Fibroblast of skin of right quadriceps (primary cell): ENCODE data around the gene H2BK1.

Source experiments
- DNase-seq: peaks from one replicate; pipeline ENCODE4 v3.0.0-alpha.2; 2013

Gene H2BK1

GRCh38 chr7:151198945-151199848 lies 11.1 kb downstream of the H2BK1 start:
- no peak for DNase-seq

- no peak for DNase-seq
Observed at GRCh38 chr7:151197932-151198331, 12.4 kb downstream of the H2BK1 start.

- DNase-seq, result no peak
Observed at GRCh38 chr7:151195616-151196450, 14.5 kb downstream of the H2BK1 start.

GRCh38 chr7:151194188-151194587 lies 16.1 kb downstream of the H2BK1 start:
- no peak for DNase-seq

GRCh38 chr7:151193203-151193978 lies 16.9 kb downstream of the H2BK1 start:
- DNase-seq, result no peak

DNA sequence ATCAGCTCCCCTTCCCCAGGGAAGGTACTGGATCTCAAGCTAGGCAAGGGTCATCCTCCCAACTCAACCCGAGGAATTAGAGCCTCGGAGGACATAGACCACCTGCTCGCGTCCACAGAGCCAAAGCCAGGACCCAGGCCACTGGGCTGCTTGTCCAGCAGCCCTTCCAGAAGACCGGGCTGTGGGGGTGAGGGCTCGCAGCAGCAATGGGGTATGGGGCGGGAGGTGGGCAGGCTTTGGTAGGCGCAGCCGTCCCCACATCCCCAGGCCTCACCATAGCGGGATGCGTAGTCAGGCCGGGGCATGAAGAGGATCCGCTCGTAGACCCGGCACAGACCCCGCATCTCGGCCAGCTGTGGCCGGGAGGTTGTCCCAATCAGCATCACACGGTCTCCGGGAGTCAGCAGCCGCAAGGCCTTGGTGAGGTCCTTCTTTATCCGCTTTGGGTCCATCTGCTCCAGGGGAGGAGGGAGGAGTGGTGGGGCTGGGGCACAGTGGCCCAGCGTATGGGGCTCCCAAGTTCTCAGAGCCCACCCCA lies 18.2 kb downstream of the H2BK1 start:
- no peak for DNase-seq

DNA sequence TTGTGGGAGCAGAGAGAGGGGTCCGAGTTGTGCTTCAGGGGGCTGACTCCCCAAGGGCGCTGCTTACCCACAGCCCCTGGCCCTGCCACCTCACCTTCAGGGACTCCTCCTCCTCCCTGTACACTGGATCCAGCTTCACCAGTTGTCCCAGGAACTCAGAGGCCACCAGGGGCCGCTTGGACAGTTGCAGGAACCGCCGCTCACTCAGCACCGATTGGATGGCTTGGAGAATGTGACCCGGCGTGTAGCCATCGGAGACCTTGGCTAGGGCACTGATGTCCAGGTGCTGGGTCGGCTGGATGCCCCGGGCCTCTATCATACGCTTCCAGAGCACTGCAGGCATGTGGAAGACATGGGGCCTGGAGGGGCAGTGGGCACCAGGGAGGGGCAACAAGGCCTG lies 18.7 kb downstream of the H2BK1 start:
- no peak for DNase-seq

DNA sequence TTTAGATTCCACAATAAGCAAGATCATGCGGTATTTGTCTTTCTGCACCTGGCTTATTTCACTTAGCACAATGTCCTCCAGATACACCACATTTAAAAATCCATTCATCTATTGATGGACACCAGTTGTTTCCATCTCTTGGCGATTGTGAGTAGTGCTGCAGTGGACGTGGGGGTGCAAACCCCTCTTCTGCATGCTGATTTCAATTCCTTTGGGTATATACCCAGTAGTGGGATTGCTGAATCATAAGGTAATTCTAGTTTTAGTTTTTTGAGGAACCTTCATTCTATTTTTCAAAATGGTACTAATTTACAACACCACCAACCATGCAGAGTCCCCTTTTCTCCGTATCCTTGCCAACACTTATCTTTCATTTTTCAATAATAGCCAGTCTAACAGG lies 21.2 kb downstream of the H2BK1 start:
- DNase-seq, result no peak

DNA sequence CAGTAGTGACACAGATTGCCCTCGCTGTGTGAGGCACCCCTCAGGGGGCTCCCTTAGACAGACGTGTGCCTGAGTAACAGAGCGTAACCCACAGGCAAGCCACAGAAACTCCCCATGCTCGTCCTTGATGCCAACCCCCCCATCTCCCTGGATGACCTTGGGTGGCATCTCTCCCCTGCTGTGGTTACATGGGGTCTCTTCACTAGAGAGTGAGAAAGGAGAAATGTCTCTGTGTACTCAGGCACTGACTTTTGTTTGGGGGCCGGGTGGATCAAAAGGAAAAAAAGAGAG lies 22.1 kb downstream of the H2BK1 start:
- DNase-seq, result no peak

GRCh38 chr7:151187409-151188251 lies 22.7 kb downstream of the H2BK1 start:
- DNase-seq, result no peak

DNA sequence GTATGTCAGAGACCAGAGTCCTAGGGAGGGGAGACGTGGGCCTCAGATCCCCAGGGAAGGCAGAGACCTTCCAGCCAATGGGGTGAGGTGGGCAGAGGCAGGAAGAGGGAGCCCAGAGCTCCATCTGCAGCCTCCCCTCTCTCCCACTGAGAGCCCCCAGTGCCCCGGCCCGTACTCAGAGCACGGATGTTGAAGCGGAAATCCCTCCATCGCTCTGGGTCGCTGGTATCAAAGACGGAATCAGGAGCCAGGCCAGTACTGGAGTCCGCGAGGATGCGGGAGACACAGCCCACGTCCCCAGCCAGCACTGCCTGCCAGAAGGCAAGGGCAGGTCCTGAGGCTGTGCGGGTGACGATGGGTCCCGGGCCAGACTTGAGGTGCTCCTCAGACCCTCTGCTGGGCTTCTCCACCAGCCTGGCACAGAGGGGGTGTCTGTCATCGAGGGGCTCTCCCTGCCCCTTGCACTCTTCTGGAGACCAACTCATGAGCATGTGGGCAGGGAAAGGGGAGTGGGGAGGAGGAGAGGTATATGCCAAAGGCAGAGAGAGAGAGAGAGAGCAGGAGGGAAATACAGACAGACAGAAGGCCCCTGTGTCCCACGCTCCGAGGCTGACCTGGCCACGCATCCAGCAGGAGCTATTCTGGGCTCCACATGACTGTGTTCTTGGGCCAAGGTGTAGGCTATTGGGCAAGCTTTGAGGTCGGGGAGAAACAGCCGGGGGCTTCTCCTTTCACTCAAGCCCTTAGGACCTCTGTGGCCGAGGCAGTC lies 23.5 kb downstream of the H2BK1 start, which contains the start of gene ASB10:
ASB10 (minus strand) TSS at position 611 of the 769 bp plus-strand sequence; CDS start at position 491, 120 bp downstream.
- DNase-seq, result no peak

DNA sequence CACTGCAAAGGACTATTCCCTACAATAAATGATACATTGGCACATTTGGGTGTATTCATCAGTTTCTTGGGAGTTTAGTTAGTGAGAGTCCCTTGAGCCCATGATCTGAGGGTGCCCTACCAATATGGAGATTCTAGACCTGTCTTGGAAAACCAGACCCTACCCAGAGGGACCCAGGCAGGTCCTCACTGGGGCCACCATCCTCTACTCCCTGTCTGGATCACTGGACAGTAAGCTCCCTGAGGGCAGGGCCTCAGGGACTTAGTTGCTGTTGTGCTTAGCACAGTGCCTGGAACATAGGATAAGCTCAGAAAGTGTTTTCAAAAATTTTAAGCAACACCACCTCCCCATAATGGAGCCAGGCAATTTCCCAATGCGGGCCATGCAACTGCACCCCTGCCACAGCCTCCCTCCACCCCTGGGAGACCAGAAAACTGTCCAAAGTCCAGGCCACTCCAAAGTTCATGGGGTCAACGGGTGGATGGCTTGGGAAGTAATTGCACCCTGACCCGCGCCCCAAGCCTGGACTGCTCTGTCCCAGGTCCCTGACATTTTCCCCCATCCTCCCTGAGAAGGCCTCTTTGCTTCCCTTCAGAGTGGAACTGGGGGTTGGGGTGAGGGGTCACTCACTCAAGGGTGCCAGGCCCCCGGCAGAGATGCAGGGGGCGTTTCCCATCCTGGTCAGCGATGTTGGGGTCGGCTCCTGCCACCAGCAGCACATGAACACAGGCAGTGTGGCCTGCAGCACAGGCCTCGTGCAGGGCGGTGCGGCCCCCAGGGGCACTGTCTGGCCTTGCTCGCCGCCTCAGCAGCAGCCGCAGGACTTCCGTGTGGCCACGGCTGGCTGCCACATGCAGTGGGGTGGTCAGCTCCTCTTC lies 24.3 kb downstream of the H2BK1 start:
- DNase-seq, result no peak

GRCh38 chr7:151181011-151181431 lies 29.3 kb downstream of the H2BK1 start:
- no peak for DNase-seq

DNA sequence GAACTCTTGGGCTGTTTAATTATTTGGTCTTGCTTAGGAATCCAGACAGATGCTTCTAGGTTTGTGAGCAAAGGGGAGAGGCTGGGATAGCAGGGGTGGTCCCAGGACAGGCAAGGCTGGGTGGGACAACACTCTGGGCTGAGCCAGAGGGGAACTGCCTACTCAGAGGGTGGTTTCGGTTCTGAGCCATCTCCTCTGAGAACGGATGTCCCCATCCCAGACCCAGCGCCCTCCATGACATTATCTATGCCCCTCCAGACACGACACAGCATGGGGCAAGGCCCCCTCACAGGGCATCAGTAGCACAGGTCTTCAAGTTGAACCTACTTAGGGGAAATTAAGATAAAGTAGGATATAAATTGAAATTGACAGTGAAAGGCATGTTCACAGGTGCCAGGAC lies 30.3 kb downstream of the H2BK1 start:
- DNase-seq, result no peak

GRCh38 chr7:151179287-151179860 lies 30.9 kb downstream of the H2BK1 start:
- no peak for DNase-seq

GRCh38 chr7:151178831-151179230 lies 31.5 kb downstream of the H2BK1 start:
- DNase-seq, result no peak

GRCh38 chr7:151178236-151178635 lies 32.1 kb downstream of the H2BK1 start:
- no peak for DNase-seq

- no peak for DNase-seq
Observed at GRCh38 chr7:151177310-151177709, 33.0 kb downstream of the H2BK1 start.

DNA sequence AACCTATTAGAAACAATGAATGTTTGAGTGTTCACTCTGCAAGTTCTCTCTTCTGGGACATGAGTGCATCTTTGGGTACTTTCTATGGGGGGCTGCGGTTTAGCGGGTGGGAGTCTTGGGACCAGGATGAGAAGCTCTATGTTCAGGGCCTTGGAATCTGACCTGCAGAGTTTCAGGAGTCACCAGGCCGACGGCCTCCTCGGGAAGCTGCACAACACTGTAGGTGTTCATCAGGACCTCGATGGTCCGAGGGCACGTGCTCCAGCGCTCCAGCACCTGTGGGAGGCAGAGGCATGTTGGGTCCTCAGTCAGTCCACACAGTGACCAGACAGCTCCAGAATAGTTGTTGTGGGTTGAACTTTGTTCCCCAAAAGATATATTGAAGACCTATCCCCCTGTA lies 33.9 kb downstream of the H2BK1 start:
- DNase-seq, result no peak
